Pancreas (tissue), 10 donors: ENCODE data around the gene CRTC2. TPM values are rescaled to one million over a fixed set of nuclear protein-coding genes. Genes with fewer than 3 reads are reported as not detected.

Source experiments
- ATAC-seq, 4 donors: fragments of 200-7000 bp; cut with Tn5 transposase; one replicate each; pipeline versions ENCODE4 v1.8.0 to v1.9.1; 2020; ENCODE audit warnings: mild to moderate bottlenecking in 4 of 4, moderate library complexity in 4 of 4
- DNase-seq, 6 donors: peaks; one replicate each; pipeline ENCODE4 v3.0.0-alpha.2; 2020
- FAIRE-seq: peaks from 2 replicates; lab custom pipeline; 2012; peaks lifted over from hg19 to GRCh38; lab: Jason Lieb, UNC
- H3K27ac ChIP-seq, 4 donors: fragments of 200-600 bp; sonication (generic); 1 replicate in 3 of 4; 2 replicates in 1 of 4; pipeline versions ENCODE4 v1.5.0 to v1.8.0; 2020
- H3K27me3 ChIP-seq, 4 donors: fragments of 200-600 bp; one replicate each; pipeline ENCODE4 v1.8.0; 2021
- H3K36me3 ChIP-seq, 3 donors: fragments of 200-600 bp; sonication (generic) in 1 of 3; one replicate each; pipeline versions ENCODE4 v1.5.0 to v1.8.0; 2020 to 2021
- H3K4me1 ChIP-seq, 3 donors: fragments of 200-600 bp; one replicate each; pipeline ENCODE4 v1.8.0; 2021
- H3K4me3 ChIP-seq, 4 donors: fragments of 200-600 bp; sonication (generic) in 2 of 4; one replicate each; pipeline versions ENCODE4 v1.5.0 to v1.8.0; 2020 to 2021
- H3K9me3 ChIP-seq, 4 donors: fragments of 200-600 bp; one replicate each; pipeline ENCODE4 v1.8.0; 2021
- CTCF ChIP-seq, 4 donors: fragments of 200-600 bp; sonication (generic) in 3 of 4; IDR thresholded peaks; one replicate each; pipeline versions ENCODE4 v1.5.0 to v1.8.0; 2021; ENCODE audit warnings: antibody characterized with exemption in 4 of 4
- WGBS, 2 donors: extraction: QIAGEN DNeasy Blood & Tissue Kit; methylation state at CpG; one replicate each; pipeline ENCODE4 v1.1.7; 2013; 5-methylcytosine and 5-hydroxymethylcytosine counted together
- intact Hi-C, 3 donors: fragments of 100-400 bp; cut with DNase I; formaldehyde crosslinking; loops; one replicate each; pipeline versions ENCODE4 v1.11.1 to v1.14.2; 2022
- polyA plus RNA-seq, 2 donors: library from polyadenylated mRNA; stranded (reverse); fragments of 200-250 nt; gene quantifications; one replicate each; pipeline ENCODE4 v1.2.3, GENCODE V29; 2013
- total RNA-seq, 6 donors: library from RNA; stranded (reverse); fragmentation: NEBNext Ultra II Directional in 4 of 6; extraction: Animal tissue kit (Norgen Biotek cat#: 25700) in 4 of 6; gene quantifications; one replicate each; pipeline versions ENCODE4 v1.2.1 to v1.2.4, GENCODE V29; 2021 to 2023
- donor health status: healthy with polysubstance abuse.
- donor health status: DM: no; HTN: no; CAD: no; lungs with moderate emphysema.
- donor health status: DM: no; HTN: no; CAD: no.
- donor health status: control.
- donor health status: control.
- donor health status: Bipolar disorder and iron deficiency.
- donor health status: DM: yes; HTN: yes; CAD: no.
- donor health status: DM: no; HTN: no; CAD: no.
- donor health status: DM: no; HTN: no; CAD: no.
- donor health status: DM: yes; HTN: yes; CAD: no.

Gene CRTC2
- total and polyA plus RNA-seq, 8 donors = 13.4 to 48.6 (median 20.7) TPM

DNA sequence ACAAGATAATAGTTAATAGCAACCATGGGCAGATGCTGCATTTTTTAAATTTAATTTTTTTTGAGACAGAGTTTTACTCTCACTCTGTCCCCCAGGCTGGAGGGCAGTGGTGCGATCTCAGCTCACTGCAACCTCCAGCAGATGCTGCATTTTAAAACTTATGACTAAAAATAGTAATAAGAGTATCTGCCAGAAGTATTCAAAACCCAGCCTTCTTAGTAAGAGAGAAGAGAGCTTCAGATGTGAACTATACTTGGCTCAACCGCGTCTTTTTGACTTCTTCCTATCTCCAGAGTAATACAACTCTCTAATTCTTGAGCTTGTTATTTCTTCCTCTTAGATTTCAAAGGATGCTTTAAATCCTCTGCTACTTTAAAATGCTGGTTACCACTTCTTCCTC, 36.8 kb upstream of the CRTC2 start:
- Histone ChIP-seq H3K4me3 (no peak overlapping the region), H3K9me3 (no peaks in the 10 kb centered on the region), H3K27me3 (no peaks in the 10 kb centered on the region), H3K4me1 (peaks cover 11 to 17% (median 14%) of the 10 kb centered on the region in 3 donors), H3K36me3 (peaks cover 0 to 26% (median 4%) of the 10 kb centered on the region in 3 donors), H3K27ac (no peak overlapping the region)
- no peak for TF ChIP-seq CTCF (IDR thresholded peaks at IDR 0.05)
- FAIRE-seq = no peak
- WGBS, 2 donors = 87 to 93% methylated on average over 3 of the region's 3 CpGs
- no peak for ATAC-seq
- intact Hi-C loops = no loop called here
- no peak for DNase-seq

- intact Hi-C loops = no loop called here
- ATAC-seq (no peak), DNase-seq (no peak), FAIRE-seq (no peak)
- H3K27me3 ChIP-seq = no peaks in the 10 kb centered on the region
- H3K27ac ChIP-seq = peak overlapping the region in 2 of 4 donors; percentile 93 to 96
- H3K36me3 ChIP-seq = peaks cover 0 to 26% (median 4%) of the 10 kb centered on the region in 3 donors
- TF ChIP-seq CTCF (IDR thresholded peaks at IDR 0.05) = no peak
- H3K4me3 ChIP-seq = peak overlapping the region; percentile 79 to 87 (median 85)
- H3K9me3 ChIP-seq = no peaks in the 10 kb centered on the region
- peaks cover 11 to 17% (median 14%) of the 10 kb centered on the region in 3 donors for H3K4me1 ChIP-seq
- 78 to 83% methylated on average over 2 of the region's 2 CpGs for WGBS, 2 donors
Observed at GRCh38 chr1:153991806-153992205, 33.4 kb upstream of the CRTC2 start.

DNA sequence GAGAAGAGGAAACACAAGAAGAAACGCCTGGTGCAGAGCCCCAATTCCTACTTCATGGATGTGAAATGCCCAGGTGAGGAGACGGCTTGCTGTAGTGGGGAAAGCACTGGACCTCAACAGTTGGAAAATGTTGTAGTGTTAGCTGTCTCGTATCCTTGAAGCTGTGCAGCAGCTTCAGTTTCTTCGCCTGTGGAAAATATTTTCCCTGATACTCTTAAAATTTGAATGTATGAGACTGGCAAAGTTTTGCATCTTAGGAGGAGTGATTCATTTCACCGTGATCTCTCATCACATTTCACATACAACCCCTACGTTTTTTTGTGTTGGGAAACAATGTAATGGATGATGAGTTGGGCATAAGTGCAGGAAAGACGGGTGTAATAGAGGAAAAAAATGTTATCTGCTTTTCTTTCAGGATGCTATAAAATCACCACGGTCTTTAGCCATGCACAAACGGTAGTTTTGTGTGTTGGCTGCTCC, 32.8 kb upstream of the CRTC2 start:
- WGBS, 2 donors = 4 to 5% methylated on average over 9 of the region's 9 CpGs
- Histone ChIP-seq H3K9me3 (no peaks in the 10 kb centered on the region), H3K27ac (peak overlapping the region; percentile 75 to 96 (median 92)), H3K36me3 (peaks cover 0 to 26% (median 4%) of the 10 kb centered on the region in 3 donors), H3K4me3 (peak overlapping the region; percentile 79 to 87 (median 85)), H3K27me3 (no peaks in the 10 kb centered on the region), H3K4me1 (peaks cover 11 to 17% (median 14%) of the 10 kb centered on the region in 3 donors)
- ATAC-seq (no peak), FAIRE-seq (no peak), DNase-seq (no peak)
- no peak for TF ChIP-seq CTCF (IDR thresholded peaks at IDR 0.05)
- intact Hi-C loops = no loop called here

DNA sequence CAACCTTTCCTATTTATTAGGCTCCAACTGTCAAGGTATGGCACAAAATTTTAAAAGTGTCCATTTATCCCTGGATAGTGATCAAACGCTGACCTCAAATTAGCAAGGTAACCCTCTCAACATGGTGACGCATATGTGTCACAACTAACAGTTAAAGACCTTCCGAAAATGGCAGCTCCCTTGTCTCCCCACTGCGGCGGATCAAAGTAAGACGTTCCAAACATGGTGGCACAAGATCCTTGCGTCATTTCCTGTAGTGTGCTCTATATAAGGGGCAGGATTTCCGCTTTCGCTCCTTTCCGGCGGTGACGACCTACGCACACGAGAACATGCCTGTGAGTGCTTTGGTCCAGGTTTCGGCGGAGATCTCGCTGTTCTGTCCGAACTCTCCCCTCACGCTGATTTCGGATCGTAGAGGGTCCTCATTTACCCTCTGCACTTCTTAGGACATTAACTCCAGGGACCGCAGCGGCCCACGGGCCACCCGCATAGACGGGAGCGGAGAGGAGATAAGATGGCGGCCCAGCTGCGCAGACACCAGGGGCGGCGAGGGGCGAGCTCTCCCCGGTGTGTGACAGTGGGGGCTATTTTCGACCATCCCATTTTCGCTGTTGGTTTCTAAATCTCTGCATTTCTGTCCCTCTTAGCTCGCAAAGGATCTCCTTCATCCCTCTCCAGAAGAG, 32.2 kb upstream of the CRTC2 start, which contains the start of gene RPS27:
RPS27 (plus strand) TSS at position 295 of the 683 bp plus-strand sequence; CDS start at position 330, 35 bp downstream.
- FAIRE-seq = peak; percentile 83

More for the DNA sequence above, 32.2 kb upstream of the CRTC2 start, which contains the start of gene RPS27:
- intact Hi-C loops = no loop called here
- Histone ChIP-seq H3K9me3 (no peaks in the 10 kb centered on the region), H3K27ac (peak within 1 kb of the TSS; percentile 75 to 96 (median 92)), H3K4me1 (peaks cover 11 to 17% (median 14%) of the 10 kb centered on the region in 3 donors), H3K36me3 (peaks cover 0 to 26% (median 4%) of the 10 kb centered on the region in 3 donors), H3K4me3 (peak within 1 kb of the TSS; percentile 79 to 87 (median 85)), H3K27me3 (no peaks in the 10 kb centered on the region)
- DNase-seq (peak; percentile 82 to 96 (median 93)), ATAC-seq (peak; percentile 70 to 82 (median 77))
- TF ChIP-seq CTCF (IDR thresholded peaks at IDR 0.05) = no peak
- WGBS, 2 donors = 0% methylated on average over 36 of the region's 36 CpGs
